Middle frontal gyrus (tissue), 1 donor: ENCODE results near the gene CDK17.

Experiments
- DNase-seq: peaks from one replicate; pipeline ENCODE4 v3.0.0-alpha.2; 2015; ENCODE audit warnings: low spot score; ENCODE audit errors: extremely low spot score

The CDK17 gene

DNA sequence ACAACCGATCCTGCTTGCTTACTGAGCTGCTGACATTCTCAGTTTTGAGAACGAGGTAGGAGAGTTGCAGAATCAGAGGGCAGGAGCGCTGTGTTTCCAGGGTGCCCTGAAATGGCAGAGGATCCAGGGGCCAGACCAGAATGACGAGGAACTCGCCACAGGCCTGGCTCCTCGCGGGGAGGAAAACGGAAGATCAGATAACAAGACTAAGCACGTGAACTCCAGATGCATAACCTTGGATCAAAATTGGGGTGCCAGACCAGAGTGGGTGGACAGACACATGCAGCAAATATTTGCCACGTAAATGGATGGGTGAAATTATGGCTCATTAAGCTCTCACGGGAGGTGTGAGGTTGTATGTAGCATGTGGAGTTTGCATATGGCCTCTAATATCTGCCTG lies 159.6 kb downstream of the CDK17 start:
- DNase-seq = no peak

DNA sequence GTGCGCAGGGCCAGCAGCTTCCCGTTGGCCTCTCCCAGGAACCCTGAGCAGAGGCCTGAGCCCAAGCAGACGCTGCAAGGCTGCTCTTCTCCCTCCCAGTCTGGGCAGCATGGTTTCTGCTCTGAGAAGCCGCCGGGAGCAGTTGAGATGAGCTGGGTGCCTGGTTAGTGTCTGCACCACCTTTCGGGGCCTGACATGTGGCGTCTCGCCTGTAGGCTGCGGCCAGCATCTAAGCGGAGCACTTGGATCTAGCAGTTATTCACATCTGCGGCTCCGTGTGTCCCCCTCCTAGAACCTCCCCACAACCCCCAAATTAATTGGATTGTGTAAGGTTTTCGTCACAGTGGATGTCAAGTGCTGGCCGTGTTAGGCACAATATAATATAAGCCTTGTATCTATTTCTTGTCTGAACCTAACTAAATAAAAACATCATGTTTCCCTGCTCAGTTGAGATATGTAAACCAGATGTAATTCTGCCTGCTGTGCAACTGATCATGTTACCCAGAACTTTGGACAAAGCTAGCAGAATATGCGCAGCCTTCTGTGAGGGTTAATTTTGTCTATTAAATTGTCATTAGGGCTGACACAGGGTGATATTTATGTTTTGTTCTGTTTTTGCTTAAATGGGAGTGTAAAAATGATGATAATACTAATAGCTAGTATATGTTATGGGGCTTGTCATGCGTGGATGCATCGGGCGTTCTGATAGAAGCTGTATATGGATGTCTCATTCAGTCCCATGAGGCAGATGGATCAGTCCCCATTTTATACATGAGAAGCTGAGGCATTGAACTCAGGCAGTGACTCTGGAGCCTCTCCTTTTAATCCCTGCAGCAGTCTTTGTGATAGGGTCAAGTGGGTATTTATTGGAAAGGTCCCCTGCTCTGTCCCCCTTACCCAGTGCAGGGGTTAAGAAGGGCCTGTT lies 160.3 kb downstream of the CDK17 start:
- DNase-seq = no peak

DNA sequence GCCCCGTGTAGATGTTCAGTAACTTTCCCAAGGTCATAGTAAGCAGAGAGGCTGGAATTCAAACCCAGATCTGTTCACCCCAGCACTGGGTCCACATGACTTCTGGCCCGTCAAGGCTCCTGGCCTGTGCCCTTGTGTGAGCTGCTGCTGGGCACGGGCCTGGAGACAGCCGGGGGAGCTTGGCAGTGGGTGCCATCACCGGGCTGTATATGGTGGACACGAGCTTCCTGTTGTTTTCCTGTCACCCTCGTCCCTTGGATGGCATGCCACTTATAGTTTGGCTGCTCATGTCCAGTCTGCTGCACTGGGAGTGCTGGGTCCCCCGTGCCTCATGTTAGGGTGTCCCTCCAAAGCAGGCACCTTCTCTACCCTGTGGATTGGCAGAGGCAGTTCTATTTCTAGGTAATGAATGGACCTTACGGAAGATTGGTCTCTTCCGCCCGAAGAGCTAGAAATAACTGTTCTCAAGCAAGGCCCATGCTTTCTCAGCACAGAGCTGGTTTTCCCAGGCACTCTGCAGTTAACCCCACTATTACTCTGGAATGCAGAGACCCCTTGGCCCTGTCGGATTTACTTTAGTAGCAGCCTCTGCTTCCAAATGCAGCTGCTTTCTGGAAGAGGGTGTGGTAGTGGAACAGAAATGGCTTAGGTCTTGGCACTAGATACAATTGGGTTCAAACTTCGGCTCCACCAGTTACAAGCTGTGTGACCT lies 161.7 kb downstream of the CDK17 start:
- DNase-seq = no peak

DNA sequence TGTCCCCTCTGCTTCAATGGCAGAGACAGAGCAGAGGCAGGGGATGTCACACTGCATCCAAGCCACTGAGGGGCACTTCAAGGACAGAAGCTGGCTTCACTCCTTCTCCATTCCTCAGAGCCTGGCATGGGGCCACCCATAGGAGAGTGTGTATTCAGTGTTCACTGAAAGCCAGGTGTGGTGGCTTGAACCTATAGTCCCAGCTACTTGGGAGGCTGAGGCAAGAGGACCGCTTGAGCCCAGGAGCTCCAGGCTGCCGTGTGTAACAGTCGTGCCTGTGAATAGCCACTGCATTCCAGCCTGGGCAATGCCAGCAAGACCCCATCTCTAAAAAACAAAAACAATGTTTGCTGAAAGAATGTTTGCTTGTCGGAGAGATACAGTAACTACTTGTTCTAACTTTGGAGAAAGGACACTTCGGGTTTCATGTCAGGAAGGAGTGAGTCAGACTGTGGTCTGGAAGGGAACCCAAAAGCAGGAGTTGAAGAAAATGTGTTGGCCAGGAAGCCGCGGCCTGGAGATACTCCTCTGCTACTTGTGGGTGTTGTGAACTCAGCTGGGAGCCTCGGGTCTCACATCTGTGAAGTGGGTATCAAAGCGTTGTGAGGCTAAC lies 162.7 kb downstream of the CDK17 start:
- no peak for DNase-seq

DNA sequence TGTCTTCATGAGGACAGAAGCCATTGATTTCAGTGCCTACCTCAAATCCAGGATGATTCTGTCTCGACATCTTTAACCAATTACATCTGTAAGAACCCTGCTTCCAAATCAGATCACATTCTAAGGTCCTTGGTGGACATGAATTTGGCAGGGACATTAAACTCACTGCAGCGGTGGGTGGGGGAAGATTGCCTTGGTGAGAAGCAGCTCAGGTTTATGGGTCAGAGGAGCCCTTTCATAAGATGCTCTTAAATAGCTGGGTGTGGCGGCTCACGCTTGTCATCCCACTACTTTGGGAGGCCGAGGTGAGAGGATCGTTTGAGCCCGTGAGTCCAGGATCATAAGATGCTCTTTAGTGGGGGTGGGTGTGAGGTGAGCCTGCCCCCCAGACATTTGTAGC lies 163.2 kb downstream of the CDK17 start:
- DNase-seq = no peak

DNA sequence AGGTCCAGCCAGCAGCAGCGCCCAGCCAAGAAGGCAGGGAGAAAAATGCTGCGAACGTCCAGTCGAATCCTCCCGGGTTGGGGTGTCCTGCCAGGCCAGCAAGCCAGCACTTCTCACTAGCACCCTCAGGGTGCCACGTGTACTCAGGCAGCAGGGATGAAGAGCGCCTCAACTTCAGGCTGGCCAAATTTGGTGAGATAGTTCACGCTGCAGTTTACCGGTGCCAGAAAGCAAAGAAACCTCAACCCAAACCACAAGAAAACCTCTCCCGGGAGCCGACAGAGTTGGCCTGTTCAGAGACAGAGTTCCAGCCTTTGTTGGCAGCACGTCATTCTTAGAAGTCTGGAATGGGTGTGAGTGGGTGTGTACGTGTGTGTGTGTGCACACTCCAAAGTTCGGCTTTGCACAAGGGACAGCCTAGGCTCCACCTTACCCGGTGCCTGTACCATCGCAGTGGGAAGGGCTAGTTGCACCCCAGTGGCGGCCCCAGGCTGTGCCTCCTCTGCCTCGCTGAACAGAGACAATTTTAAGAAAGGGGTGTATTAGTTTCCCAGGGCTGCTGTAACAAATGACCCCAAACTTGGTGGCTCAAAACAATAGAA lies 163.9 kb downstream of the CDK17 start:
- DNase-seq = no peak

DNA sequence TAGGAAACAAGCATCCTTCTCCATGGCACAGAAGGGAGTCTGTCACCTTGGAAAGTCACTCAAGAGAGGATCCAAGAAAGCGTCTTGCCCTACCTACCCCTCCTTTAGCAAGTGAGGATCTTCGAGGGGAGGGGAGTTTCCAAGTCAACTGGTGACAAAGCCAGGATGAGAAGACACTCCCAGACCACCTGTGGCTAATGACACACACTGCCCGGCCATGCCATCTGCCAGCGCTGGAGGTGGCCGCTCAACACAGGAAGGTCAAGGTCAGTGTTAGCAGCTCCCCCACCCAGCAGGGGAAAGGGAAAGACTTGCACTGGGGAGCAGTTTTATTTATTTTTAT lies 164.8 kb downstream of the CDK17 start:
- DNase-seq = no peak

DNA sequence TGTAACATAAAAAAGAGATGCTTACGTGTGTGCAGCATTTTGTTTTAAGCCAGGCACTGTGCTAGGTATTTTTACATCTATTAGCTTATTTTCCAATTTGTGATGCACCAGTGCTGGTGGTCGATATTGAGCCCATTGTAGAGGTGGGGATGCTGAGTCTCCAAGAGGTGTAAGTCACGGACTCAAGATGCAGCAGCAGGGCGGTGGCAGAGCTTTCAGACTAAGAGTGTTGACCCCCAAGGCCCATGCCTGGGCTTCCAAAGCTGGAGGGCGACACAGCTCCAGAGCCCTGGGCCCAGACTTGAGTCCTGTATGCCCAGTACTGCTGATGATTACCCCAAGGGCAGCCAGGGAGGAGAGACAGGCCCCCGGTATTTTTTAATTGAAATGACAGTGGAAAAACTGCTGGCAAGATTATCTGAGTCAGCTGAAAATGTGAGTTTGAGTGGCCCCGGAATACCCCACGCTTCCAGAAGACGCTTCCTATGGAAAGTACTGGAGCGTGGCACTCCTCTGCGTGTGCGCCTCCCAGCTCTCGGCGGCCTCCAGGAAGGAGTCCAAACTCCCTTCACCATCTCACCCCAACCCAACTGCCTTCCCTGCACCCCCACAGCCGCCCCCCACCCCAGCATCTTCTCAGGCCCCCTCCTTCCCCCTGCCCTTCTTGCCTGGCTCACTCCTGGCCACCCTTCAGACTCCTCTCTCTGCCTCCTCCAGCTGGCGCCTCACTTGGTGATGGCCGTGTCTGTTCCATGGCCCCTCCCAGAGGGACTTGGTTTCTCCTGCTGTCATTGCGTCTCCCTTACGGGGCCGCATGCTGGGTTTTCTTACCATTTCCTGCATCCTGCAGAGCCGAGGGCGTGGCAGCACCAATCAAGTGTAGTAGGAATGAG lies 165.4 kb downstream of the CDK17 start:
- no peak for DNase-seq

DNA sequence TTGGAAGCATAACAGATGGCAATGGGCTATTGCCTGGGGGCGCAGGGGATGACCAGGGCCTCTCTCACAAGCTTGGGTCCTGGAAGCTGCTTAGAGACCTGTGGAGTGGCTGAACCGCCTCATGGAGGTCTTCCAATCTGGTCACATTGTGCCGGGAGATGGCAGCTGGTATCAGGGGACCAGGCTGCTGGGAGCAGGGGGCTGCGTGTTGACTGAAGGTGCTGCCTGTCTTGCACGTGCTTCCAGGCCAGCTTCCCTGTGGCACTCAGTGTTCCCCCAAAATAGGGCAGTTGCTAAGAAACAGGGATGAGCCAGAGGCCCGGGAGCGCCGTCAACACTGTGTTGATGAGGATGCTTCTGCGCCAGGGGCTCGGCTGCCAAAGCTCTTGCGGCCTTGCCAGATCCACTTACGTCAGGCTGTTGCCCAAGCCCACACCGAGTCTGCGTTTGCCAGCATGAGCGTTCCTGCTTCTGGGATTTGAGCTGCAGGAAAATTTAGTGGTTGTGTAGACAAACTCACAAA lies 166.2 kb downstream of the CDK17 start:
- peak; percentile 94 for DNase-seq

DNA sequence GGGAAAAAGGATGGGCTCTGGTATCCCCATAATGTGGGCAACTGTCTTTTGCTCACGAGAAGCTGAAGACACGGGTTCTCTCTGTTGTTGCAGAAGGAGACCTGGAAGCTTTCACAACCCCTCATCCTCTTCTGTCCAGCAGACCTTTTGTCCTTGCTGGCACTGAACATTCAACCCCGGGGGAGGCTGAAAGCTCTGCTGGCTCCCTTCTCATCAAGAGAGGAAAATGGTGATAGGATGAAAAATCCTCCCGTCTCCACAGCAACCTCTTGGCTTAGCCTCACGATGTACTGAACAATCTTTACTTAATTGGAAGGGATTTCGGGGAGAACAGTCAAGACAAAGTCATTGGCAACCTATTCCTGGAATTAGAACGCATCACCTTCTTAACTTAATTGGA lies 167.1 kb downstream of the CDK17 start:
- DNase-seq = no peak

DNA sequence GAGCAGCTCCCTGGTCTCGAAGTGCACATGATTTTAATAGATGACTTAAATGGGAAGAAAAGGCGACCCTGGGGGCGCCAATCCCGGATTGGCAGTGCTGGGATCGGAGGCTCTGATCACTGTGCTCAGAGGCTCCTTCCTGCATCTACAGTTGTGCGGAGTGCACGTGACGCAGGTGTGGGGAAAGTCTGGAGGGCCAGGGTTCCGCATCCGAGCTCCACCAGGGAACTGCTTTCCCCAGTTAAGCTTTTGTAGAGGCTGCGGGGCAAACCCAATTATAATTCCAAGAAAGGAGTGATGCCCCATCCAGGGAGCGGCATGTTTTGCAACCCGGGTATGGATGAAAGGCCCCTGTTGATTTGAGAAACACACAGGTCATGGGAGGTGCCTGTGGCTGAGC lies 169.6 kb downstream of the CDK17 start:
- DNase-seq = no peak

DNA sequence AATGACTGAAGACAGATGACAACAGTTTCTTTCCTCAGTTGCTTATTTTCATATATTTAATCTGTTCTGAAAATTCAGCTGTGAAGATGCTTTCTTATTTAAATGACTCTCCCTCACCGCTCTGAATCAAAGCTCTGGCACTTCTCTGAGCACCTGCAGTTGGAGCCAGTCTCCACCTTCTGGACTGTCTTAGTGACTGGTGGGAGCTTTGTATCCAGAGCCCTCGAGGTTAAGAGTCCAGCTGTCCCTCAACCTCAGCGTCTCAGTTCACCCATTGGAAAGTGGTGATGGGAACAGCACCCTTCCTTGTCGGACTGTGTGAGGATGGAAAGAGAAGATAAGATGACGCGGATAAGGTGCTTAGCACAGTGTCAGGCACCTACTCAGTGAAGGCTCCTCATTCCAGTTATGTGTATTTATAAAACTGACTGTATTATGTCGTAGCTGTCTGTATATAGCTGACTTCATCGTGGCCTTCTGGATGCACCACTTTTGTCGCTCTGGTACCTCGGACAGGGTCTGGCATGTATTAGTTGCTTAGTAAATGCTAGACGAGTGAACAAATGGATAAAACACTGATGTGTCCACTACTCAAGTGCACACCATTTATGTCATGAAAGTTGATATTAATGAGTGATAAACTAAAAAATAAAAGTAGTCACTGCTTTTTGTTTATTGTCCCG lies 171.5 kb downstream of the CDK17 start:
- no peak for DNase-seq
